ENCODE results near the gene EIPR1.
"Not testable (repeated sequence)": the region's sequence is repeated elsewhere in the genome, so short reads cannot be mapped to it uniquely, and the experiment has no call there.

EIPR1 gene

DNA sequence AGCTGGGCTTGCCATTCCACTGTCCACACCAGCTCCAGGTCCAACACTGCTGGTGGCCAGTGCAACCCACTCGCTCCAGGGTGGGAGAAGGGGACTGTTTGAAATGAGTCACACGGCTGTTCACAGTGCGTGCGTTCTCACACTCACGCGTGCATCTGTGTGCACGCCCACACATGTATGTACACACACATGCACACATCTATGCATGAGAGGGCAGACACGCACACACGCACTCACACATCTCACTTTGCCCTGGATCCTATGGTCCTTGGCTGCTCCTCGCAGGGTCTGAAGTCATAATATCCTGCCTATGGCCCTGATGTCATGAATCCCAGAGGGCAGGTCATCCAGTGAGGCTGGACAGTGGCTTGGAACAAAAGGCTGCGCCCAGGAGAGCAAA, 182.8 kb downstream of the EIPR1 start:
- no peak for DNase-seq (ENCODE audit: low read depth in 2 of 2)

DNA sequence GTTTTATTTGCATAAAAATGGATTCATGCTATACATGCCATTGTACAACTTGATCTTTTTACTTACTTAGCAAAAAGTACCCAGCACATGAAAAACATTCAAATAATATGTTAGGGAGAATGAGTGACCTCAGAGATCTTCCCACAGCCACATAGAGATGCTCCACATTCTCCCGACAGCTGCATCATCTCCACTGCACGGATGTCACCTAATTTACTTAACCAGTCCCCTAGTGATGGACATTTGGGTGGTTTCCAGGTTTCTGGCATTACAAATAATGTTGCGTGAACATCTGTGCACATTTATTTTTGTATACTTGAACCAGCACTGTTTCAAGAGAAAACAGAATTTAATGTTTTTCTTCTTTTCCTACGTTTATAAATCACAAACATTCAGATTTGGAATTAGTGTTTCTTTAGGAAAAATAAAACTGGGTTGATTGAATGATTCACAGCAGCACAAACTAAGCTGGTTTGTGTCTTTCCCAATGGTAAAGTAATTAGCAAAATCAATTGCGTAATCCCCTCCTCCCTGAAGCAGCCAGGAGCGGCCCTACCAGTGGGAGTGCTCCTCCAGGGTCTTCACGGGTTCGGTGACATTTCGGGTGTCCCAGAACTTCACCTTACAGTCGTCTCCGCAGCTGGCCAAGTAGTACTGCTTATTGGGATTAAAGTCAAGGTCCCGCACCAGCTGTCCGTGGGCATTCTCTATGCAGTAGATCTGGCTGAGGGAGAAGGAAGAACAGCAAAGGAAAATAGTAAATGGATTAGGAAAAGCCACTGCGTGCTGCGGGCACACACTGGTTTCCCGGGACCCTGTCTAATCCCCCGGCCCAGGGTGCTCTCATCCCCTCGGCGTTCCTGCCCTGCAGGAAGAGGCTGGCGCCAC, 183.9 kb downstream of the EIPR1 start:
- DNase-seq (ENCODE audit: low read depth in 2 of 2): no peak

DNA sequence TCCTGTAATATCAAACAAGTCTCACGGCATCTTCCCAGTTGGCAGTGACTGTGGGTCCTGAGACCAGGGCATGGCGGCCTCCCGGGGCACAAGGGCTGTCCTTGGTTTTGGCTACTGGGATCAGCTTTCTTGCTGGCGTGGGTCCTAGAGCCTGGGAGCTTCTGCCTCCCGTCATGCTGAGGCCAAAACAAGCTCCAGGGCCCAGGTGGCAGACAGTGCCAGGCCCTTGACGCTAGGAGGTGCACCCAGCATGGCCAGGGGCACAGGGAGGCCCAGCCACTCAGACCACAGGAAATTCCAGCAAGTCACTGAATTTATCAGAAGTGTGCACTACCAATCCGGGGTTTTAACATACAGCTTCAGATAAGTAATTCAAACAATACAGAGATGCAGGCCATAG, 184.7 kb downstream of the EIPR1 start:
- DNase-seq (ENCODE audit: low read depth in 2 of 2): no peak

DNA sequence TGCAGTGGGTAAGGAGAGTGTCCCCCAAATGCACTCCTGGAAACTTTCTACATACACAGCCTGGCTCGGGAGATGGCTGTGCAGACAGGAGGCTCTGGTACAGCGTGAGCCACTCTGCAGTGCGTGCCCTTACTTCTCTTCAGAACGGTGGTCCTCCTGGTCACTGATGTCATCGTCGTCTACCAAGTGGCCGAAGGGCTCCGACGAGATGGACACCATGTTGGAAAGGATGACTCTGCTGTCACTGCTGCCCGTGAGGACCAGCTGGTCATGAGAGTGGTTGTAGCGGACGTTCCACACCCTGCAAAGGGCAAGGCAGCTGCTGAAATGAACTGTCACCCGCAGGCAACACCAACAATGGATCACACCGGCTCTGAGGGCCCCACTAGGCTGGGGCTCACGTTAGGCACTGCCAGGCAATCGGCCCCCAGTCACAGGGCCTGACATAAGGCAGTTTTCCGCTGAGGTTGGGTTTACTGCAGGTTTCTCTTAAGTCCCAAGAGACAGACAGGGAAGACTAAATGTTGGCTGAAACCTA, 185.3 kb downstream of the EIPR1 start:
- no peak for DNase-seq (ENCODE audit: low read depth in 2 of 2)

DNA sequence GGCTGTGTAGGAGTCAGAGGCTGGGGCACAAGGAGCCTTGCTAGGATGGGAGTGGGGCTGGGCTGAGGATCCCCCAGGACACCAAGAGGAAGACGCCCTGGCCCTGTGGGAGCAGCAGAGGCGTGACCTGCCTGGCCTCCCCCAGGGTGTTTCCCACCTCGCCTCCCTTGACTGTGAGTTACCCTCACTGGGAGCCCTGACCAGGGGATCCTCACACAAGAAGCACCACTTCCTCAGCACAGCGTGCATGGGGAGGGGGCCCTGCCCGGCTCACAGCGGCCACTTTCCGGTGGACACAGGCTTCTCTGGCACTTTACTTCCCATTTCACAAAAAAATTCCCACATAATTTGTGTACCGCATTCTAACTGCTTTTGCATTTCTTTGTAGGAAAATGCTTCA, 187.7 kb downstream of the EIPR1 start:
- DNase-seq (ENCODE audit: low read depth in 2 of 2): no peak

DNA sequence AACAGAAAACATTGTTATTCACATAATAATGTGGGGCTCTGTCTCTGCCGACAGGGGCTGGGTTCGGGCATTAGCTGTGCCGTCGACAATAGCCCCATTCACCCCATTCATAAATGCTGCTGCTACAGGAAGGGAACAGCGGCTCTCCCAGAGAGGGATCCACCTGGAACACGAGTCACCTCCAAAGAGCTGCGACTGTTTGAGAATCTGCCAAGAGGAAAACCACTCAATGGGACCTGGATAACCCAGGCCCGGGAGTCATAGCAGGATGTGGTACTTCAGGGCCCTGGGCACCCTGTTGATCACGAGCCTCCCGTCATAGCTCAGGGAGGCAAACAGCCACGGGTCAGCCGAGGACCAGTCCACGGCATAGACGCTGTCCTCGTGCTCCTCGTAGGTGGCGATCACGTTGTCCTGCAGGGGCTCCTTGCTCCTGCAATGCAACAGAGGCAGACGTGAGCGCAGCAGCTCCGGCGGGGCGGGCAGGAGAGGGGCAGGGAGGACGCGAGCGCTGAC, 188.5 kb downstream of the EIPR1 start:
- DNase-seq (ENCODE audit: low read depth in 2 of 2): no peak

DNA sequence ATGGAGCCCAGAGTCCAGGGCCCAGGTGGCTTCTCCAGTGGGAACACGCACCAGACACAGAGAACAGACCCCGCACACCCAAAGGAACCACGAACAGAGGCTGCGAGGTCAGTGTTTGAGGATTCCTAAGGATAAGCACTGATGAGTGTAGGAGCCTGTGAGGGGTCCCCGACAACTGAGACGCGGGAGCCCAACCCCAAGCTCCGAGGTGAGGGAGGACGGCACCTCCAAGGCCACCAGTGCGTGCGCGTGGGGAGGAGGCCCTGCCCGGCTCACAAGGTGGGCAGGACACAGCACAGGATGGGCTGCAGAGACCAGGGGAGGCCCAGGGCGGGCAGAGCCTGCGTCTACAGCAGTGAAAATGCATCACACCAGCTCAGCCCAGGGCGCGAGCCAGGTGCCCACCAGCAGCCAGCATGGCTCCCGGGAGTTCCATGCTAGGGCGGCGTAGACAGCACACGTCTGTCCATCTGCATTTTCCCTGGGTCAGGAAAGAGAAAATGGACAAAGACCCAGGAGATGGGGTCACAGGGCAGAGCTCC, 189.1 kb downstream of the EIPR1 start:
- DNase-seq (ENCODE audit: low read depth in 2 of 2): no peak

DNA sequence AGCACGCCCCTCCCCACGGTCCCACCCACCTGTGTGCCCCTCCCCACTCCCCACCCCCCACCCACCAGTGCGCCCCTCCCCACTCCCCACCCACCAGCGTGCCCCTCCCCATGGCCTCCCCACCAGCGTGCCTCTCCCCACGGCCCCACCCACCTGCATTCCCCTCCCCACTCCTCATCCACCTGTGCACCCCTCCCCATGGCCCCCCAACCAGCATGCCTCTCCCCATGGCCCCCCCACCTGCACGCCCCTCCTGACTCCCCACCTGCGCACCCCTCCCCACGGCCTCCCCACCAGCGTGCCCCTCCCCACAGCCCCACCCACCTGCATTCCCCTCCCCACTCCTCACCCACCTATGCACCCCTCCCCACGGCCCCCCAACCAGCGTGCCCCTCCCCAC, 190.2 kb downstream of the EIPR1 start:
- DNase-seq (ENCODE audit: low read depth in 2 of 2): no peak

DNA sequence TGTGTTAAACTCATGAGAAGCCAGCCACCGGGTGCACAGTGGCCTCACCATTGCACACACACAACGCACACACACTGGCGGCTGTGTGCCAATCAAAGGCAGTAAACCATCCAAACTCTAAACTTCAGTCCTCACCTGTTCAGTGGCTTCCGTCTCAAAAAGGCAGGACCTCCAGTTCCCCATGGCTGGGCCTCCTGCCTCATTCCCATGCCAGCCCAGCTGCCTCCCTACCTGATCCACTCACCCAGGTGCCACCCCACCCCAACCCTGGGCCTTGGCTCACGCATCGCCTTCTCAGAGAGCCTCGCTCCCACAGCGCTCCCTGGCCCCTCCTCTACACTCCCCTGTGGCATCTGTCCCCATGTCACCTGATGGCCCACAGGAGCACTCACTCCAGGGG, 190.9 kb downstream of the EIPR1 start:
- DNase-seq (ENCODE audit: low read depth in 2 of 2): no peak

DNA sequence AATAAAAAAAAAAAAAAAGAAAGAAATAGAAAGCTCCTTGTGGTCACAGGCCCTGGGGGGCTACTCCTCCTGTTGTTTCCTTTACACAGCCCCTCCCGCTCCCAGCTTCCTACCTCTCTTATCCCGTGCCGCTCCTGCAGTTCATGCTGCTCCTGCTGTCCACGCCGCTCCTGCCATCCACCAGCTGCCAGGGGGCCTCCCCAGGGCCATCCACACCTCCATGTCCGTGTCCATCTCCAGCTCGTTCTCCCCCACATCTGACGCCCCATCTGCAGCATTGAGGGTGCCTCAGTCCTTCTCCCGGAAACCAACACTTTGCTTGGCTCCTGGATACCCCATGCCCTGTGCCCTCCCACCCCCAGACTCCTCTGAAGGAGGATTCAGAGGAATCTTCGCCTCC, 191.7 kb downstream of the EIPR1 start:
- no peak for DNase-seq (ENCODE audit: low read depth in 2 of 2)

DNA sequence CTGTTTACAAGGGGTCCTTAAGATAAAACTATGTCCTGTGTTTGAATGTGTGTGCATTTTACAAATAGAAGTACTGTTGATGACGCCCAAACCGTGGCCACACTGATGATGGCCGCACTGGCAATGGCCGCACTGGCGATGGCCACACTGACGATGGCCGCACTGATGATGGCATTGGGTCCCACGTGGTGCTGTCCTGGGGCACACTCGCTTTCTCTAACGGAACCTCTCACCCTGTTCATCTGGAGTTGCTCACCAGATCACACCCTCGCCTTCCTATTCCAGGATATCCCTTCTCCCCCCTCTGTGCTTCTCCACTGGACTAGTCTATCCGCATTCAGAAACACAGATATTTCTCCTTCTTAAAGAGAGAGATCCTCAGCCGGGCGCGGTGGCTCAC, 192.4 kb downstream of the EIPR1 start:
- DNase-seq (ENCODE audit: low read depth in 2 of 2): no peak

DNA sequence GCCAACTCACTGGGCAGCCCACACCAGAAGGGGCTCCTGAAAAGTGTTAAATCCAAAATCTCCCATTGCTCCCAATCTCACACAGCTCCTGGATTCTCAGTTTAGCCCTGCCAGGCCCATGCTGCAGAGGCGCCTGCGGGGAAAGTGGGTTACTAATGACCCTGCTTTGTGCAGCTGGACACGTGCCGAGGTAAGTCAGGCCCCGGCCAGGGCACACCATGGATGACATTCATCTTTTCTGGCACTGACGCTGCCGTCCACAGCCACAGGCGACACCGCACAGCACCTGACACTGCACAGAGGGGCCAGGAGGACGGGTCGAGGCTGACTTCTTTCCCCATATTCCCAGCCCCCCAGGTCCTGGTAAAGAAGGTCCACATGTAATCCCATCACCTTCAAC, 193.5 kb downstream of the EIPR1 start:
- DNase-seq (ENCODE audit: low read depth in 2 of 2): no peak

DNA sequence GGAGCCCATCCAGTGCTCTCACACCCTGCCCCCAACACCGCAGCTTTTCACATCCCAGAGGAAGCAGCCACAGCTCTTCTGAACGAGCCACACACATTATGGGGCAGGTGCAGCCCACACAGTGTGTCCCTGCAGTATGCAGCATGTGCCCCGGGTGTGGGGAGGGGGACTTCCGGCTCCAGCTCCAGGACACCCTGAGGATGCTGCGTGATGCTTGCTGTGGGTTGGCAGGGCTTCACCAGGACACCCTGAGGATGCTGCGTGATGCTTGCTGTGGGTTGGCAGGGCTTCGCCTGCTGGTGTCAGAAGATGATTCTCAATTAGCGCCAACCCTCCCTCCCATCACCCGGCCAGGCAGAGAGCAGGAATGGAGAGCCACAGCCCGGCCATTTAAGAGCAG, 193.9 kb downstream of the EIPR1 start:
- DNase-seq (ENCODE audit: low read depth in 2 of 2): no peak

DNA sequence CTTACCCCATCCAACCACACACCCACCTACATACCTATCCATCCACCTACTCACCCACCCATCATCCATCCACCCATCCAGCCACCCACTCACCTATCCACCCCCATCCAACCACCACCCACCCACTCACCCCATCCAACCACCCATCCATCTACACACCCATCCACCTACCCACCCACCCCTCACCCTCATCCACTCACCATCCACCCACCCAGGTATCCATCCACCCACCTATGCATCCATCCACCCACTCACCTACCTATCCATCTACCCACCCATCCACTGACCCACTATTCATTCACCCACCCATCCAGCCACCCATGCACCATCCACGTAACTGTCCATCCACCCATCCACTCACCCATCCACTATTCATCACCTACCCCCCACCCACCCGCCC, 194.8 kb downstream of the EIPR1 start:
- DNase-seq (ENCODE audit: low read depth in 2 of 2): no peak

DNA sequence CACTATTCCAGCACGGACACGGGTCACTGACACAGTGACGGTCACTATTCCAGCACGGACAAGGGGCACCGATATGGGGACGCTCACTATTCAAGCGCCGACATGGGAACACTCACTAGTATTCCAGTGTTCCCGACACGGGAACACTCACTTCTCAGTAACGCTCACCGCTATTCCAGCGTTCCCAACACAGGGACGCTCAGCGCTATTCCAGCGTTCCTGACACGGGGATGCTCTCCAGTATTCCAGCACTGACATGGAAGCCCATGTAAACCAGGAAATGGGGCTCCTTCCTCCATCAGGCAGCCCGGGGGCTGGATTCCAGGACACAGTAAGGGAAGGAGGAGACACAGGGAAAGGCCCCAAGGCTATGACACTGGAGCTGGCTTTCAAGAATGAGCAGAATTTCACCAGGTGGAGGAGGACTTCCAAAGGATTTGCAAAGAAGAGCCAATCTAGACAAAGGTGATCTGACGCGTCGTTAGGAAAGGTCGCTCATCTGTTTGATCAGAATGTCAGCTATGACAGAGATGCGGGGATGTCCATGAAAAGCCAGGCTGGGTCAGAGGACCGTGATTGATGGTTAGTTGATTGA, 196.1 kb downstream of the EIPR1 start:
- DNase-seq (ENCODE audit: low read depth in 2 of 2): no peak

DNA sequence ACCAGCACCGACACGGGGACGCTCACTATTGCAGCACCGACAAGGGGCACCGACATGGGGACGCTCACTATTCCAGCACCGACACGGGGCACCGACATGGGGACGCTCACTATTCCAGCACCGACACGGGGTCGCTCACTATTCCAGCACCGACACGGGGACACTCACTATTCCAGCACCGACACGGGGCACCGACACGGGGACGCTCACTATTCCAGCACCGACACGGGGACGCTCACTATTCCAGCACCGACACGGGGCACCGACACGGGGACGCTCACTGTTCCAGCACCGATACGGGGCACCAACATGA, 196.8 kb downstream of the EIPR1 start:
- DNase-seq (ENCODE audit: low read depth in 2 of 2): not testable (repeated sequence)

DNA sequence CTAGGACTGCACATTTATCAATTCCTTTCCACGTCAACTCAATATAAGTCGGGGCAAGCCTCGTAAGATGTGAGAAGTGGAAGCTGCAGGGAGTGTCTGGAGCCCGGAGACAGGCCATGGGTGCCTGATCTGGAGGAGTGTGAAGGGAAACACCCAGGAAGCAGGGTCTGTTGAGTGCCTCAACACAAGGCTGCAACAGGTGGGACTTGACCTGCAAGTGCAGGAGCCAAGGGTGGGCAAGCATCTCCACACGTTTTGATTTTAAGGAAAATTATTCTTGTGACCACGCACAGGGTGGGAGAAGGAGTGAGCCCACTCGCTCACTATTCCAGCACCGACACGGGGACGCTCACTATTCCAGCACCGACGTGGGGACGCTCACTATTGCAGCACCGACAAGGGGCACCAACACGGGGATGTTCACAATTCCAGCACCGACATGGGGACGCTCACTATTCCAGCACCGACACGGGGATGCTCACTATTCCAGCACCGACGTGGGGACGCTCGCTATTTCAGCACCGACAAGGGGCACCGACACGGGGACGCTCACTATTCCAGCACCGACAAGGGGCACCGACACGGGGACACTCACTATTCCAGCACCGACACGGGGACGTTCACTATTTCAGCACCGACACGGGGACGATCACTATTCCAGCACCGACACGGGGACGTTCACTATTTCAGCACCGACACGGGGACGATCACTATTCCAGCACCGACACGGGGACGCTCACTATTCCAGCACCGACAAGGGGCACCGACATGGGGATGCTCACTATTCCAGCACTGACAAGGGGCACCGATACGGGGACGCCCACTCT, 197.3 kb downstream of the EIPR1 start:
- DNase-seq (ENCODE audit: low read depth in 2 of 2): no peak

DNA sequence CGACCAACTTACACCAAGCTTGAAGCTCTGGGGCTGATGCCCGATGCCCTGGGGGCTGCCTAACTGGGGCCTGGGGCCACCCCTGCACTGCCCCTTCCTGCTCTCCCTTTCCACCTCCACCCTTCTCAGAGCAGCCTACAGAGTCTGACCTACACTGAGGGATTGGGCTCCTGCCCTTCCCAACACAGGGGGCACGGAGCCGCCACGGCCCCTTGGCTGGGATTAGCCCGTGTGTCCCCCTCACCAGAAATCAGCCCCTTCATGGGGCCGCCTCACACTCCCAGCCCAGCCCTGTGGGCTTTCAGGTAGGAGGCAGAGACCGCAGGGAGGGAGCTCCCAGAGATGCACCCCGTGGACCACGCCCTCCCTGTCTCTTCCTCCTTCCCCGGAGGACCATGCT, 198.0 kb downstream of the EIPR1 start:
- no peak for DNase-seq (ENCODE audit: low read depth in 2 of 2)

DNA sequence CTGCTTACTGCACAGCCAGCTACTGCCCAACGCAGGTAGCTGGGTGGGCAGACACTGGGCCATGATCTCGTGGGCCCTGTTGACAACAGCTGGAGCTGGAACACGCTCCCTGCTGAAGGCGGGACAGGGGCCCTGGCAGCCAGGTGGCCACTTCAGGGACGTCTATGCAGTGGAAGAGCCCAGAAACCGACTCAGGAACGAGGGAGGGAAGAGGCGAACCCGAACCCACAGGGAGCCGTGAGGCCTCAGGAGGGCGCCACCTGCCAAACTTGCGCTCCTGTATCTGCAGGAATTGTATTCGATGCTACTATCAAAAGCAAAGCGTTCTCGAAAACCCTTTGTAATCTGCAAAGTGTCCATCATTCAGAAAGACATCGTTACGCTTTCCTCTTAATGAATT, 198.4 kb downstream of the EIPR1 start:
- DNase-seq (ENCODE audit: low read depth in 2 of 2): no peak

DNA sequence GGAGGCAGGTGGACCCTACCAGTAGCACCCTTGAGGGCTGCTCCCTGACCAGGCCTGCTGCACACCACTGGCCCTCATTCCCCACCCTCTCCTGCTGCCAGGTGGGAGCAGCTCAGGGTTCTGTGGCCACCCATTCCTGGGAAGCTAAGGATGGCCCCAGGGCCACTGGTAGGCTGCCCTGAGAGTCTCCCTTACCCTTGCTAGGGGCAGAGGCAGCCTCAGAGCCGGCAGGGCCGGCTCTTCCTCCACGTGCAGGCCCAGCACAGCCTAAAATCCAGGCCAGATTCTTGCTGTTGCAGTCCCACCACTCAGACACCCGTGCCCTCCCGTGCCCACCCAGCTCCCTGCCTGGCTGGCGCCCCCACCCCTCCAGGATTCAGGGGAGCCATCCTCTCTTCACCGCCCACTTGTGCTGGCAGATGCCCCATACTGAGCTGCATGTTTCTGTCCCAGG, 199.0 kb downstream of the EIPR1 start:
- no peak for DNase-seq (ENCODE audit: low read depth in 2 of 2)

DNA sequence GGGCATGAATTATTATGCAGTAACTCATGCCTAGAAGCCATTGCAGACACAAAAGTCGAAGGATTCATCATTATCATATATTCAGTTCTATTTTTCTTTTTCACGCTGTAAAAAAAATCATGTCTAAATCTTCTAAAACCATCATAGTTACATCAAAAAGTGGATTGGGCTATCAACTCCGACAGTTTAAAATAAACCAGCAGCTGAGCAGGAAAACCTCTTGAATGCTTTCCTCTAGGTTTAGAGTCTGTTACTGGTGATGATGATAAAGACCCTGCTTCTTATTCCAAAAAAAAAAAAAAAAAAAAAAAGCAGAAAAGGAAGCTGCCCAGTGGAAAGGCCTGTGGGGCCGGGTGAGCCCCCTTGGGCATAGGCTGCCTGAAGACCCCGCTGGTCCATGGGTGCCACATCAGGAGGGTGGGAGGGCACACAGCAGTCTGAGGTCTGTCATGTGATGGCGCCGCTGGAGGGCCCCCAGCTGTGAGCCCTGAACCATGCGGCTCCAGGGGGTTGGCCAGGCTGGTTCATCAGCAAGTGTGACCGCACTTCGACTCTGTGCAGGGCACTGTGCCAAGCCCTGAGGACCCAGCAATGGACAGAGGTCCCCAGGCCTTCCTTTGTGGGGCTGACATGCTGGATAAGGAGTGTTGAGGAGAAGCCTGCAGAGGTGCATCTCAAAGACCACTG, 199.6 kb downstream of the EIPR1 start:
- no peak for DNase-seq (ENCODE audit: low read depth in 2 of 2)
